GM12892 (cell line): ENCODE data around the gene ABCA1.

Source experiments
- POLR2A ChIP-seq: IDR thresholded peaks from 2 replicates; pipeline ENCODE4 v1.6.1; 2011; ENCODE audit warnings: low read depth, low read length, control low read depth
- POLR2AphosphoS5 ChIP-seq: IDR thresholded peaks from 2 replicates; pipeline ENCODE4 v1.6.1; 2011; ENCODE audit warnings: low read depth, low read length, control low read depth
- TAF1 ChIP-seq: IDR thresholded peaks from 2 replicates; pipeline ENCODE4 v1.6.1; 2011; ENCODE audit warnings: low read depth, mild to moderate bottlenecking, control low read depth, low read length, borderline replicate concordance

GRCh38 chr9:104833696-104834095 is 94.3 kb downstream of the ABCA1 start:
- TF ChIP-seq POLR2AphosphoS5 (no peak), POLR2A (no peak), TAF1 (no peak)
